Right lung (tissue), 5 donors: Measurements from ENCODE around the gene HMOX2. TPM values are rescaled to one million over a fixed set of nuclear protein-coding genes. Genes with fewer than 3 reads are reported as not detected.
A peak's percentile ranks its signal among the peaks of the same experiment; 100 is the strongest.

Experiments used
- DNase-seq, 2 donors: peaks; one replicate each; pipeline ENCODE4 v3.0.0-alpha.2; 2013
- polyA plus RNA-seq, 5 donors: library from polyadenylated mRNA; unstranded; fragments of 120-200 nt; gene quantifications; one replicate each; pipeline versions ENCODE4 v1.2.1 to v1.2.3, GENCODE V29; 2013; ENCODE audit warnings: inconsistent platforms in 1 of 5, low replicate concordance in 1 of 5; ENCODE audit not compliant: insufficient read length in 5 of 5, insufficient read depth in 1 of 5

The HMOX2 gene
- polyA plus RNA-seq, 5 donors: 38.7 to 57.1 (median 39.5) TPM

GRCh38 chr16:4520913-4521312 is 44.7 kb downstream of the HMOX2 start:
- no peak for DNase-seq

- peak; percentile 47 to 56 for DNase-seq
Measured at GRCh38 chr16:4522051-4522581, 45.9 kb downstream of the HMOX2 start.

GRCh38 chr16:4523686-4524085 is 47.5 kb downstream of the HMOX2 start:
- DNase-seq: no peak

- DNase-seq: no peak
Measured at GRCh38 chr16:4524571-4524970, 48.4 kb downstream of the HMOX2 start.

GRCh38 chr16:4525069-4525468 is 48.9 kb downstream of the HMOX2 start:
- no peak for DNase-seq

- no peak for DNase-seq
Measured at GRCh38 chr16:4525634-4526277, 49.6 kb downstream of the HMOX2 start.

GRCh38 chr16:4529085-4530060 is 53.2 kb downstream of the HMOX2 start:
- no peak for DNase-seq

GRCh38 chr16:4531811-4532210 is 55.6 kb downstream of the HMOX2 start:
- DNase-seq: no peak

GRCh38 chr16:4532238-4532637 is 56.0 kb downstream of the HMOX2 start:
- no peak for DNase-seq

GRCh38 chr16:4533490-4533889 is 57.3 kb downstream of the HMOX2 start:
- DNase-seq: no peak

- DNase-seq: no peak
Measured at GRCh38 chr16:4534151-4534790, 58.1 kb downstream of the HMOX2 start.

- no peak for DNase-seq
Measured at GRCh38 chr16:4535627-4536108, 59.5 kb downstream of the HMOX2 start.

- no peak for DNase-seq
Measured at GRCh38 chr16:4536391-4537106, 60.4 kb downstream of the HMOX2 start.

- no peak for DNase-seq
Measured at GRCh38 chr16:4537376-4538343, 61.5 kb downstream of the HMOX2 start.

GRCh38 chr16:4538350-4539235 is 62.4 kb downstream of the HMOX2 start, which contains the start of gene CDIP1:
Gene CDIP1, minus strand, starts transcription at chr16:4538773. Its CDS starts 24,643 bp downstream, at chr16:4514130.
- DNase-seq: peak; percentile 93 to 95

GRCh38 chr16:4539716-4540284 is 63.6 kb downstream of the HMOX2 start:
- DNase-seq: no peak

GRCh38 chr16:4544473-4544872 is 68.3 kb downstream of the HMOX2 start:
- no peak for DNase-seq

GRCh38 chr16:4548124-4548523 is 71.9 kb downstream of the HMOX2 start:
- DNase-seq: no peak

- no peak for DNase-seq
Measured at GRCh38 chr16:4550591-4550990, 74.4 kb downstream of the HMOX2 start.
